SIG-M5 (cell line): ENCODE measurements around the gene COX19.
A peak's percentile ranks its signal among the peaks of the same experiment; 100 is the strongest.
"Not testable (repeated sequence)": the region's sequence is repeated elsewhere in the genome, so short reads cannot be mapped to it uniquely, and the experiment has no call there.

Source experiments
- DNase-seq: peaks from one replicate; lab custom pipeline; 2025; lab: John Stamatoyannopoulos, UW

COX19 gene

DNA sequence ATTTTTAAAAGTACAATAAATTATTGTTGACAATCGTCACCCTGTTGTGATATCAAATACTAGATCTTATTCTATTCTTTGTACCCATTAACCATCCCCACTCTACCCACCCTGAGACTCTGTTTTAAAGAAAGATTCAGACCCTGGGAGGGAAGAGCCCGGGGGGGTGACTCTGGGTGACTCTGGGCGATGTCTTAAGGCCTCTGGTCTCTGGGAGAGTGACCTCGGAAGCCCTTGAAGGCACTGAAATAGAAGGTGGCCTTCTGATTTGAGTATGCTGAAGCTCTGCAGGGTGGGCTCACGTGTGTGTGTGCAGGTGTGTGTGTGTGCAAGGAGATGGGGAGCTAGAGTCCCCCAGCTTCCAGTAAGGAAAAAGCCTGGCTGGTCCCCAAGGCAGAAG lies 30.6 kb downstream of the COX19 start:
- no peak for DNase-seq

DNA sequence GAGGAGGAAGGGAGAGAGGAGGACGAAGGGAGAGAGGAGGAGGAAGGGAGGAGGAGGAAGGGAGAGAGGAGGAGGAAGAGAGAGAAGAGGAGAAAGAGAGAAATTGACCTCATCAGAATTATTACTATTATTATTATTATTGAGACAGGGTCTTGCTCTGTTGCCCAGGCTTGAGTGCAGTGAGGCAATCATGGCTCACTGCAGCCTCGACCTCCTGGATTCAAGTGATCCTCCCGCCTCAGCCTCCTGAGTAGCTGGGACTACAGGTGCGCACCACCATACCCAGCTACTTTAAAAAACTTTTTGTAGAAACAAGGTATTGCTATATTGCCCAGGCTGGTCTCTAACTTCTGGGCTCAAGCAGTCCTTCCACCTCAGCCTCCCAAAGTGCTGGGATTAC lies 31.6 kb downstream of the COX19 start:
- not testable (repeated sequence) for DNase-seq

DNA sequence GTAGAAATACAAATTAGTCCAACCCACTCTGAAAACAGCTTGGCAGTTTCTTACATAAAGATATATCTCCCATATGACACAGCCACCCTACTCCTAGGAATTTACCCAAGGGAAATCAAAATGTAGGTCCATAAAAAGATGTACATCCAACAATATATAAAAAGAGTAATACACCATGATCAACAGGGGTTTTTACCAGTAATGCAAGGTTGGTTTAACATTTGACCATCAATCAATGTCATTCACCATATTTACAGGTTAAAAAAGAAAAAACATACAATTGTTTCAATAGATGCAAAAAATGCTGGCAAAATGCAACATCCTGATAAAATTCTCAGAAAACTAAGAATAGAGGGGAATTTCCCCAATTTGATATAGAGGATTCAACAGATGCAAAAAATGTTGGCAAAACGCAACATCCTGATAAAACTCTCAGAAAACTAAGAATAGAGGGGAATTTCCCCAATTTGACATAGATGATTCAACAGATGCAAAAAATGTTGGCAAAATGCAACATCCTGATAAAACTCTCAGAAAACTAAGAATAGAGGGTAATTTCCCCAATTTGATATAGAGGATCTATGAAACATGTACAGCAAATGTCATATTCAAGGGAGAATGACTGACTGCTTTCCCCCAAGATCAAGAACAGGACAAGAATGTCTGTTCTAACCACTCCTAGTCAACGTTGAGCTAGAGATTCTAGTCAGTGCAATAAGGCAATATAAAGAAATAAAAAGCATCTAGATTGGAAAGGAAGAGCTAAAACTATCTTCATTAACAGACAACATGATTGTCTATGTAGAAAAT lies 34.5 kb downstream of the COX19 start:
- no peak for DNase-seq

DNA sequence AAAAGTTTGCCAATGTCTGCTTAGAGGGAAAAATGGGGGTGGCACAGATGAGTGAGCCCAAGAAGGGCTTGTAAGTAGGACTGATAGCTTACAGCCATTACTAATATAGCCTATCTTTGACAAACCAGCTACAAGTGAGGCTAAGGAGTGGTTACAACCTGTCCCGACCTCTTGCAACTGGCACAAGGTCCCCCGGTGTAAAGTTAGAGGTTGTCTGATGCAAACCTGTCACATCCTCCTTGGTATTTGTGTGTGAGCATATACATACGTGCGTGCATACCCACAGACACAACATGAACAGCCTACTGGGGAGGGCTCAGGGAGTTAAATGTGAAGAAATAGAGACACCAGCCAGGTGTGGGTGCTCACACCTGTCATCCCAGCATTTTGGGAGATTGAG lies 35.5 kb downstream of the COX19 start:
- no peak for DNase-seq

DNA sequence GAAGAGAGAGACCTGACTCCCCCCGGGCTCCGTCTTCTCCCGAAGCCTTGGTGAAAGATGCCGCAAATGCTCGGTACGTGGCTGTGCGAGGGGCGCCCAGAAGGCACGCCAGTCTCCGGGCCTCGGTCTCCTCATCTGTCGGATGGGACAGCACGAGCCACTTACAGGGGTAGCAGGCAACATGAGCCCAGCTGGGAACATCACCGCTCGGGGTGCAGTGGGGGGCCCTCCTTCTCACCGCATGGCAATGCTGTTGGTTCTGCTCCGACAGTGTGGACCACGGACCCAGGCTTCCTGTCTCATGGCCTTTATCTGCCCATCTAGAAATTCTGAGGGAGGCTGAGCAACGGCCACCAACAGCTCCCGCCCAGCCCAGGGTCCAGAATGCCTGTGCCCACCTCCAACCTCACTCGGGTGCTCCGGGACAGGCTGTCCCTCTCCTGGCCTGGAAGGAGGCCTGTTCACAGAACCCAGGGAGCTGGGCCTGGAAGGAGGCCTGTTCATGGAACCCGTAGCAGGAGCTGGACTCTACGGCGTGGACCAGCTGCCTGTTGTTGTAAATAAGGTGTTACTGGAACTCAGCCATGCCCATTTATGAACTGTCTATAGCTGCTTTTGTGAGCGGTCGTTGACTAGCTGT lies 36.7 kb downstream of the COX19 start:
- DNase-seq, result no peak

DNA sequence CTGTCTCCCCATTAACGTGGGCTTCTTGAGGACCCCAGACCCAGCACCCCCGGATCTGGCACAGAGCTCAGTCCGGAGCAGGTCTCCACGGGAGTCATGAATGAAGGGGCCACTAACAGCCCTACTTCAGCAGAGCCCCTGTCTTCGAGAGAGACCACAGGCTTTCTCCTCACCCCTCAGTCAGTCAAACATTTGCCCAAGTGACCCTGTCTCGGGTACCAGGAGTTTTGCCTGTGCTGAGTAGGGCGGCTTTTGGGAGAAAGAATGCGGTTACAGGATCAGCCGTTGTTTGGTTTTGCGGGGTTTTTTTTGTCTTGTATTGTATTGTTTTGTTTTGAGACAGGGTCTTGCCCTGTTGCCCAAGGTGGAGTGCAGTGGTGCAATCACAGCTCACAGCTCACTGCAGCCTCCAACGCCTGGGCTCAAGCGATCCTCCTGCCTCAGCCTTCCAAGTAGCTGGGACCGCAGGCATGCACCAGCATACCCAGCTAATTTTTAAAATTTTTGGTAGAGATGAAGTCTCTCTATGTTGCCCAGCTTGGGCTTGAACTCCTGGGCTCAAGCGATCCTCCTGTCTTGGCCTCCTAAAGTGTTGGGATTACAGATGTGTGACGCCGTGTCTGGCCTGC lies 37.4 kb downstream of the COX19 start:
- DNase-seq, result no peak

- DNase-seq, result peak; percentile 5
These were observed 38.8 kb downstream of the COX19 start for GRCh38 chr7:936386-937054.

DNA sequence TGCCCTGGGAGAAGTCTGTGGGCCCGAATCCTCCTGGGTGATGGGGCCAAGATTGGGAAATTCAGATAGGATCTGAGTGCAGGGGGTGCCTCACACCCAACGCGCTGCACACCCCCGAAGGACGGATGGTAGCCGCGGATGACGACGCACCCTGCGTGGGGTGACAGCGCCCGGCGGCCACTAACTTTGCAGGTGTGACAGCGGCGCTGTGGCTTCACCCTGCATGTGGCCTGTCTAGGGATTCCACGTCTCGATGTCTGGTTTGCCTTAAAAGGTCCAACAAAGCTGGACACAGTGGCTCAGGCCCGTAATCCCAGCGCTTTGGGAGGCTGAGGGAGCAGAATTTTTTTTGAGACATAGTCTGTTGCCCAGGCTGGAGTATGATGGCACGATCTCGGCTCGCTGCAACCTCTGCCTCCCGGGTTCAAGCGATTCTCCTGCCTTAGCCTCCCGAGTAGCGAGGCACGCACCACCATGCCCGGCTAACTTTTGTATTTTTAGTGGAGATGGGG lies 39.4 kb downstream of the COX19 start:
- no peak for DNase-seq

- DNase-seq, result no peak
These were observed 40.0 kb downstream of the COX19 start for GRCh38 chr7:935164-935873.

DNA sequence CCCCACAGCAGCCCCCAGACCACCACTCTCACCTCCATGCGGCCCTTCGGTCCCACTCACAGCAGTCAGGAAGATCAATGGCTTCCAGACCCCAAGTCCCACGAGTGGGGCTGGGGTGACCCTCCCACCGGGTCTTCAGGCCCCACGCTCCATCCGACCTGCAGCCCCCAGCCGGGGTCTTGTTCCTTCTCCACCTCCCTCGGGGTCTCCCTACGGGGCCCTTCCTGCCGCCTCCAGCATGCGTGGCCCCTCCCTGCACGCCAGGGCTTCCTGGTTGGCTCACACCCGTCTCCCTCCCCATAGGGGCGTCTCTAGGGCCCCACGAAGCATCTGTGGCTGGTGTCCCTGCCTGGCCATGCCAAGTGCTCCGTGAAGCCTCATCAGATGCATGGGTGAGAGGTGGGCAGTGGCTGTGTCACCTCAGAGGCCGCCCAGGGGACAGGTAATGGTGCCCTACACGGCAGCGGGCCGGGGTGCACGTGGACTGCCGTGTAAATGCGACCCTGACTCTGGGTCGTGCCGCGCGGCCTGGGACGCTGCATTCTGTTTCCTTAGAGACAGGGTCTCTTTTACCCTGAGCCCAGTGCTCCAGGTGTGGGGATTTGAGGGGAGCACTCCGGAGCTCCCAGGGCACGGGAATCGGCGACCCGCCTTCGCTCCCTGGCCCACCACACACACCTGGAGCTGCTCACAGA lies 40.7 kb downstream of the COX19 start:
- no peak for DNase-seq

- DNase-seq, result no peak
These were observed 42.7 kb downstream of the COX19 start for GRCh38 chr7:932651-932975.

DNA sequence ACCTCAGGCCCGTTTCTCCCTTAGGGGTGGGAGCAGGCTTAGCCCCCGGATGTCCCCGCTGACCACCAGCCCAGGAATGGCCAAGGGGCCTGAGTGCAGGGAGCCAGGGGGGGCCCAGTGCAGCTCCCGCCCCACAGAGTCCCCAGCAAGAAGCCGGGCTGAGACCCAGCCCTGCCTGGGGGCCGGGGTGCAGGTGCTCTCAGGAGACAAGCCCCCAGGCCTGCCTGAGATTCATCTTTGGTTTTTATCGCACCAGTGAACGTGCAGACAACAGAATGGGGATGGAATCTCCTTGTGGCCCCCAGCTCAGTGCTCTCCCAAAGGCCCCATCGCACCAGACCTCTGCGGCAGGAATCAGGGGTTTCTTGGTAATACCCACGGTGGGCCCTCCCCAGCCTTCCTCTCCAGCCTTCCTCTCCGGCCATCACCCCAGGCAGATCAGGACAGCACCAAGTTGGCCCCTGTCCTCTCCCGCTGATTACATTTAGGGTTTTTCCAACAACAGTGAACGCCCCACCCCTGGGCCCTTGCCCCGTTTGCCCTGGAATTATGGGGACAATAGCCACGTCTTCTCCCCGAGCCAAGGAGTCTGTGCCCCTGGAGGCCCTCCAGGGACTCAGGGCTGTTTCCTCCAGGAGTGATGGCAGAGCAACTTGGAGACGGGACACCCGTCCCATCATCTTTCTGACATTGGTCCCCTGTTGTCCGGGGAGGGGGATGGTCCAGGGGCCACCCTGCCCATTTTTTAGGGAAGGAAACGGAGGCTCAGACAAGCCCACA lies 43.3 kb downstream of the COX19 start:
- no peak for DNase-seq

DNA sequence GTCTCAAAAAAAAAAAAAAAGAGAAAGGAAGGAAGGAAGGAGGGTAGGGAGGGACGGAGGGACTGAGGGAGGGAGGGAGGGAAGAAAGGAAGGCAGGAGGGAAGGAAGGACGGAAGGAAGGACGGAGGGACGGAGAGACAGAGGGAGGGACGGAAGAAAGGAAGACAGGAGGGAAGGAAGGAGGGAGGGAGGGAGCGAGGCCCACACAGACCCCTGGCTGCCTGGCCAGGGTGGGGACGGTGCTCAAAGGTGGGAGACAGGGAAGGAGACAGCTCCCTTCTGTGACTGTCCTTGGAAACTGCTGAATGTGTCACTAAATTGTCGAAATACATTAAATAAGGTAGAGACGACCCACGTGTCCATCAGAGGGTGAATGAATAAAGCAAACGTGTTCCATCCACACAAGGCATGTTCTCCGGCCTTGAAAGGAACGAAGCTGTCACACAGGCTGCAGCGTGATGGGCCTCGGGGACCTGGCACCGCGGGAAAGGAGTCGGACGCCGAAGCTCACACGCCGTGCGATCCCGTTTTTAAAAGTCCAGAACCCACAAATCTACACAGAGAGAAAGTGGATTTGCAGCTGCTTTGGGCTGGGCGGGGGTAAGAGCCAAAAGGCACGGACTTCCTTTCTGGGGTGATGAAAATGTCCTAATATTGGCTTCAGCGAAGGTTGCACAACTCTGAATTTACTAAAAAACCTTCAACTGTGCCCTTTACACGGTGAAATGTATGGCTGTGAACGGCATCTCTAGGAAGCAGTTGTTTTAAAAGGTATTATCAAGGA lies 44.2 kb downstream of the COX19 start:
- no peak for DNase-seq

DNA sequence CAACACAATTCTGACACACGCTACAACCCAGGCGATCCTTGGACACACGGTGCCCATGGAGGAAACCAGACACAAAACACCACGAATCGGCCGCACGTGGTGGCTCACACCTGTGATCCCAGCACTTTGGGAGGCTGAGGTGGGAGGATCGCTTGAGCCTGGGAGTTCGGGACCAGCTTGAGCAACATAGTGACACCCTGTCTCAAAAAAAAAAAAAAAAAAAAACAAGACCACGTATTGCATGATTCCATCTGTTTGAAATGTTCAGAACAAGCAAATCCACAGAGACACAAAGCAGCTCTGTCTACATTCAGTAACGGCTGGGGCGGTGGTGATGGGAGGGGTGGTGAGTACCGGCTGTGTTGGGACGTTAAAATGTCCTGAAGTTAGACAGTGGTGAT lies 46.0 kb downstream of the COX19 start:
- DNase-seq, result no peak

DNA sequence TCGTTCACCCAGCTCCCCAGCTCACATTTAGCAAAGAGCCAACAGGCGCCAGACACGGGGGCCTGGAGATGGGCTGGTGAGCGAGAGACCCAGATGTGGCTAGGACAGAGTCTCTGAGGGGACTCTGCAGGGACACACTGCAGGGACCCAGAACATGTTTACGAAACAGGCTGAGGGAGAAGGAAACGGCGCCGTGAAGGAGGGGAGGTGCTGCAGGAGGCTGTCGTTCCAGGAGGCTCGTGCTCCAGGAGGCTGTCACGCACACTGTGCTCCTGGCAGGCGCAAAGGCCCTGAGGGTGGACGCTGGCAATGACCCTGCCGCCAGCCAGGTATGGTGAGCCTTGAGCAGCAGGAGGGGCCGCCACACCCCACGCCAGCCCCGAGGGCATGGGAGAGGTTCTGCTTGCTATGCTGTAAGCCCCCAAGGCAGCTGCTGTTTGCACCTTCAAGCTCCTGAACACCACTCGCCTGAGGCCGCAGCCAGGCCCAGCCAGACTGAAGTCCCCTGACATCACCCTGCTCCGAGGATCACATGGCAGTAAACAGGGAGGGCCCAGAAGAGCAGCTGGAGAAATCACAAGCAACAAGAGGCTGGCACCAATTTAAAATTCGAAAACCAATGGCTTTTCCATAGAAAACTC lies 48.2 kb downstream of the COX19 start:
- no peak for DNase-seq

DNA sequence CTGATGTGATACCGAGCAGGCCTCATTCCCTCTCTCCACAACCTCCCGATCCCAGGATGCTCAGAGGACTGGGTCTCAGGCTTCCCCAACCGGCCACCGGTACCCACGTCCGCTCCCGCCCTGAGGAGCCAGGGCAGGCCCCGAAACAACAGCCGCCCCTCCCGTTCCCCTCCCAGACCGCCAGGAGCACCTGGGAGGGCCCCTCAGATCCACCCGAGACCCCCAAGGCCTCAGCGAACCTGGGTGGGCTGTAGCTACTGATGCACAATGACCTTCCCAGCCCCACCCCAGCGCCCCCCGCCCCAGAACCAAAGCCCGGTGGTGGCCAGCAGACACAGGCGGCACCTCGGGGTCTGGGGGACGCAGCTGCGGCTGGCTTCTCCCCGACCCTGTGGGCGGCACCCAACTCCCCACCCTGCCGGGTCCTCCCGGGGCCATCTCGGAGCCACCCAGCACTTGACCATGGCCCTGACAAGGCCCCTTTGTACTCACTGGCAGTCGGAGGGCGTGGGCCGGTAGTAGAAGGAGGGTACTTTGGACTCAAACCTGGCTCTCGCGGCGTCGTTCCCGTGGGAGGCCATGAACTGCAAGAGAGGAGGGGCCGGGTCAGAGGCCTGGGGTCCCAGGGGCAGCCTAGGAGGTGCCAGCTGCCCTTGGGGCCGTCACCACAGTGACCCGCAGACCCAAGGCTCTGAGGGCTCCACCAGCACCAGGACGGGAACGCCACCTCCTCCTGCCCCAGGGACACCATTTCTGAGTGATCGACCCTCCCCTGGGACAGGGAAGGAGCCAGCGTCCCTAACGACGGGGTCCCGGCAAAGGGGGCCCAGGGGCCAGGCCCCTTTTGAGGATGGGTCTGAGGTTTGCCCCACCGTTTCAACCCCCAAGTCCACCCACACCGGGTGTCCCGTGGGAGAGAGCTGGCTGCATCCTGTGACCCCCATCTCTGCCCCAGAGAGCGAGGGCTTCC lies 49.0 kb downstream of the COX19 start:
- no peak for DNase-seq

- no peak for DNase-seq
These were observed 49.7 kb downstream of the COX19 start for GRCh38 chr7:925601-926000.
